Gastroesophageal sphincter (tissue), 4 donors: ENCODE results near the gene PRMT1. TPM values are rescaled to one million over a fixed set of nuclear protein-coding genes. Genes with fewer than 3 reads are reported as not detected.

Experiments used
- ATAC-seq: fragments of 150-250 bp; one replicate; pipeline ENCODE4 v1.9.1; 2016; ENCODE audit warnings: mild to moderate bottlenecking, moderate library complexity
- H3K27ac ChIP-seq, 4 donors: fragments of 200-600 bp; sonication (generic) in 3 of 4; 1 replicate in 3 of 4; 2 replicates in 1 of 4; pipeline ENCODE4 v1.5.1; 2016 to 2019
- H3K27me3 ChIP-seq: fragments of 200-600 bp; sonication (generic); one replicate; pipeline ENCODE4 v1.5.1; 2019
- H3K36me3 ChIP-seq, 2 donors: fragments of 200-600 bp; sonication (generic); one replicate each; pipeline ENCODE4 v1.5.1; 2019; ENCODE audit warnings: control low read depth in 1 of 2
- H3K4me1 ChIP-seq, 3 donors: fragments of 200-600 bp; sonication (generic); 1 replicate in 2 of 3; 2 replicates in 1 of 3; pipeline ENCODE4 v1.5.1; 2016 to 2019; ENCODE audit warnings: control low read depth in 2 of 3
- H3K4me3 ChIP-seq, 2 donors: fragments of 200-600 bp; sonication (generic); one replicate each; pipeline ENCODE4 v1.5.1; 2019; ENCODE audit warnings: mild to moderate bottlenecking in 1 of 2, moderate library complexity in 1 of 2
- H3K9me3 ChIP-seq, 3 donors: fragments of 200-600 bp; sonication (generic); one replicate each; pipeline ENCODE4 v1.5.1; 2017 to 2019; ENCODE audit warnings: control low read depth in 2 of 3
- EP300 ChIP-seq: sonication (generic); formaldehyde crosslinking; IDR thresholded peaks from one replicate; pipeline ENCODE4 v1.6.1; 2017; ENCODE audit warnings: antibody characterized with exemption, mild to moderate bottlenecking
- POLR2A ChIP-seq, 2 donors: fragments of 450-650 bp; IDR thresholded peaks; one replicate each; pipeline ENCODE4 v1.6.1; 2017; ENCODE audit warnings: antibody characterized with exemption in 2 of 2, mild to moderate bottlenecking in 2 of 2, moderate library complexity in 1 of 2
- POLR2AphosphoS5 ChIP-seq: sonication (generic); formaldehyde crosslinking; IDR thresholded peaks from one replicate; pipeline ENCODE4 v1.6.1; 2017; ENCODE audit warnings: antibody characterized with exemption
- WGBS, 2 donors: methylation state at CpG; one replicate each; pipeline ENCODE4 v1.1.5; 2018; ENCODE audit warnings: low coverage in 1 of 2; 5-methylcytosine and 5-hydroxymethylcytosine counted together
- total RNA-seq, 4 donors: library from RNA; depleted of rRNA; stranded (reverse); fragments of >200 nt; gene quantifications; one replicate each; pipeline ENCODE4 v1.1.0, GENCODE V29; 2016
- TF ChIP-seq, protein P1 (sequence below), 4 experiments: fragments of 200-600 bp in 2 of 4; fragments of 450-650 bp in 2 of 4; sonication (generic) in 1 of 4; IDR thresholded peaks; one replicate each; pipeline ENCODE4 v1.5.1; 2017 to 2019; ENCODE audit warnings: antibody characterized with exemption in 4 of 4, mild to moderate bottlenecking in 2 of 4, moderate library complexity in 2 of 4

PRMT1 gene
- total RNA-seq, 4 donors from 2014 or later: 137 to 152 (median 146) TPM

DNA sequence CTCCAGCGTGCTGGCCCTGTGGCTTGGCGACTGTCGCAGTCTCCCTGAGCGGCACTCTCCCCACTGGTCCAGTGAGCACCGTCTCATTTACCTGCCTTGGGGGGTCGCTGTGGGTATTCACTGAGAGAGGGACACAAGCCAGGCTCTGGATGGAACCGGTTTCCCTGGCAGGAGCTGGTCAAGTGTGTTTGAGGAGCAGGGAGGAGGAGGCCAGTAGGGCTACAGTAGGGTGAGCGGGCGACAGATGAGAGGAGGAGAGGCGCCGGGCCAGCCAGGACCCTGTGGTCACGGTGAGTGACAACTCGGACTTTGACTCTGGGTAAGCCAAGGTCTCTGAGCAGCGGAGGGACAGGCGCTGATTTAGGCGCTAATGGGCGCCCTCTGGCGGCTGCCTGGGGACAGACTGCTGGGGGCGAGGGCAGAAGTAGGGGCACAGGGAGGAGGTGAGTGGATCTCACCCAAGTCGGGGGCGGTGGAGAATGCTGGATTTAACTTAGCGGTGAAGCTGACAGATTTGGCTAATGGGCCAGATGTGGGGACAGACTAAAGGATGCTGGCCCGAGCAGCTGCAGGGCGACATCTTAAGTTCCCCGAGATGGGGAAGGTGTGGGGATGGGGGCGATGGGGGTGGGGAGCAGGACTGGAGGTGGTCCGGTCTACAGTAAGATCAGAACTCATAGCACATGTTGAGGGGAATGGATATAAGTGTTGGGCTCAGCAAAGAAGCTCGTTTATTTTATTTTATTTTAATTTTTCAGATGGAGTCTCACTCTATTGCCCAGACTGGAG, 4.7 kb upstream of the PRMT1 start:
- Histone ChIP-seq H3K4me3 (no peak overlapping the region), H3K36me3 (peaks cover 0 to 23% of the 10 kb centered on the region in 2 donors), H3K4me1 (peaks cover 0 to 29% (median 0%) of the 10 kb centered on the region in 3 donors), H3K9me3 (no peaks in the 10 kb centered on the region), H3K27me3 (no peaks in the 10 kb centered on the region), H3K27ac (peak overlapping the region in 3 of 4 donors; percentile 47 to 66 (median 50))
- 14 to 37% methylated on average over 9 to 16 of the region's 28 CpGs for WGBS, 2 donors
- ATAC-seq: no peak
- no peak for TF ChIP-seq EP300
- TF ChIP-seq, protein P1, sequence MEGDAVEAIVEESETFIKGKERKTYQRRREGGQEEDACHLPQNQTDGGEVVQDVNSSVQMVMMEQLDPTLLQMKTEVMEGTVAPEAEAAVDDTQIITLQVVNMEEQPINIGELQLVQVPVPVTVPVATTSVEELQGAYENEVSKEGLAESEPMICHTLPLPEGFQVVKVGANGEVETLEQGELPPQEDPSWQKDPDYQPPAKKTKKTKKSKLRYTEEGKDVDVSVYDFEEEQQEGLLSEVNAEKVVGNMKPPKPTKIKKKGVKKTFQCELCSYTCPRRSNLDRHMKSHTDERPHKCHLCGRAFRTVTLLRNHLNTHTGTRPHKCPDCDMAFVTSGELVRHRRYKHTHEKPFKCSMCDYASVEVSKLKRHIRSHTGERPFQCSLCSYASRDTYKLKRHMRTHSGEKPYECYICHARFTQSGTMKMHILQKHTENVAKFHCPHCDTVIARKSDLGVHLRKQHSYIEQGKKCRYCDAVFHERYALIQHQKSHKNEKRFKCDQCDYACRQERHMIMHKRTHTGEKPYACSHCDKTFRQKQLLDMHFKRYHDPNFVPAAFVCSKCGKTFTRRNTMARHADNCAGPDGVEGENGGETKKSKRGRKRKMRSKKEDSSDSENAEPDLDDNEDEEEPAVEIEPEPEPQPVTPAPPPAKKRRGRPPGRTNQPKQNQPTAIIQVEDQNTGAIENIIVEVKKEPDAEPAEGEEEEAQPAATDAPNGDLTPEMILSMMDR (IDR thresholded peaks at IDR 0.05): peak in 3 of 4 experiments; percentile 80 to 91 (median 81)

- H3K27me3 ChIP-seq: no peaks in the 10 kb centered on the region
- TF ChIP-seq, protein P1 (IDR thresholded peaks at IDR 0.05): peak in 1 of 4 experiments; percentile 13
- TF ChIP-seq POLR2A (IDR thresholded peaks at IDR 0.05) (peak in 1 of 2 donors; percentile 20), POLR2AphosphoS5 (no peak), EP300 (no peak)
- H3K4me1 ChIP-seq: peaks cover 0 to 66% (median 19%) of the 10 kb centered on the region in 3 donors
- H3K4me3 ChIP-seq: peak overlapping the region; percentile 21 to 42
- no peaks in the 10 kb centered on the region for H3K9me3 ChIP-seq
- peaks cover 0 to 4% of the 10 kb centered on the region in 2 donors for H3K36me3 ChIP-seq
- WGBS, 2 donors: 0 to 5% methylated on average over 8 to 18 of the region's 27 CpGs
- peak; percentile 57 for ATAC-seq
- peak overlapping the region; percentile 81 to 94 (median 88) for H3K27ac ChIP-seq
Measured at GRCh38 chr19:49676136-49676783, 811 bp upstream of the PRMT1 start.

- no CpG with 5 or more reads among the region's 34 CpGs for WGBS, 2 donors
- no peak for TF ChIP-seq EP300
- peak; percentile 53 for TF ChIP-seq POLR2AphosphoS5
Measured at GRCh38 chr19:49676784-49677230, 264 bp upstream of the PRMT1 start.

DNA sequence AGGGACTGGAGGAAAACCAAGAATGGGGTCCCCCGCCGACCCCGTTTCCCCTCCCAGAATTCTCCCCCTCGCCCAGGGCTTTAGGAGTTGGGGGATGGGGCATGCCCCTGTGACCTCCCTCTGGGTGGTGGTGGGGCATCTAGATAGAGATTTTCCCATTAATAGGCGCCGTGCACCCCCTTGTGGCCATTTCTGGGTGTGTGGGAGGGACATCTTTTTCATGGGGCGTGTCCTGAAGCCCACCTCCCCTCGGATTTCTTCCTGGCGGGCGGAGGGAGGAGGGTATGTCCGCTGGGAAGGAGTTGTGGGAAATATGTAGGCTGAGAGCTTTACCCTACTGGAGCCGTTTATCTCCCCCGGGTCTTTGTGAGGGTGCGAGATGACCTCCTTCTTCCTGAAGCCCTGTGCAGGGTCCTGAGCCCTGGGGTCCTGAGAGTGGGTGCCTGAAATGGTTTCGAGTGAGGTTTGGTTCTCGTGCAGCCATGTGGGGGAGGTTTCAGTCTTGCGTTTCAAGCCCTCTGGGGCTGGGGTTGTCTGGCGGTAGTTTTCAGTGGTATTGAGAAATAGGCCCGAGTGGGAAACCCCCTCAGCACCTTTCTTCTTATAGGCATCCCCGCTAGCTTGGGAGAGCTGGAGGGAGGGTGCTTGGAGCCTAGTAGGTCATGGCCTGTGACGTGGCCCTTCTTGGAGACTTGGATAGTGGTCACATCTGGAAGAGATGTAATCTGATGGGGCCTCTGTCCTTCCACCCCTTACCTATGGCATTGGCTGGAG, 1.0 kb downstream of the PRMT1 start:
- Histone ChIP-seq H3K27me3 (no peaks in the 10 kb centered on the region), H3K27ac (peak overlapping the region; percentile 70 to 96 (median 93)), H3K9me3 (no peaks in the 10 kb centered on the region), H3K4me1 (peaks cover 0 to 61% (median 19%) of the 10 kb centered on the region in 3 donors), H3K4me3 (peak overlapping the region; percentile 88 to 100), H3K36me3 (peaks cover 0 to 23% of the 10 kb centered on the region in 2 donors)
- ATAC-seq: no peak
- no peak for TF ChIP-seq POLR2A (IDR thresholded peaks at IDR 0.05)
- TF ChIP-seq, protein P1 (IDR thresholded peaks at IDR 0.05): peak in 3 of 4 experiments; percentile 53 to 66 (median 63)
- 0% methylated on average over 5 of the region's 21 CpGs; no CpG with 5 or more reads in 1 of the 2 donors for WGBS, 2 donors

More at GRCh38 chr19:49676784-49677230, 264 bp upstream of the PRMT1 start:
- Histone ChIP-seq H3K36me3 (peaks cover 0 to 10% of the 10 kb centered on the region in 2 donors), H3K4me1 (peaks cover 0 to 69% (median 19%) of the 10 kb centered on the region in 3 donors), H3K9me3 (no peaks in the 10 kb centered on the region), H3K27ac (peak overlapping the region; percentile 70 to 96 (median 93)), H3K4me3 (peak overlapping the region; percentile 88 to 100), H3K27me3 (no peaks in the 10 kb centered on the region)
- peak; percentile 91 for ATAC-seq
